Stimulated activated naive B cell treated with anti-CD40 and anti-IgM and Interleukin-4, amounts not matched to agents 10 μg/mL and 1 μg/mL and 100 μg/mL, for 72 hours (primary cell): ENCODE measurements around the gene NPFFR1.

Experiments used
- ATAC-seq, 2 donors: fragments of 150-1000 bp; cut with Tn5 transposase; replicated peaks; 2 replicates each; pipeline ENCODE4 v1.10.0; 2021; ENCODE audit warnings: moderate library complexity in 1 of 2
- DNase-seq: peaks from one replicate; pipeline ENCODE4 v3.0.0; 2021
- H3K27ac Mint-ChIP-seq: one replicate; pipeline ENCODE4 v1.8.0; 2022; ENCODE audit warnings: mild to moderate bottlenecking, mixed read lengths
- H3K27me3 Mint-ChIP-seq, 2 donors: one replicate each; pipeline ENCODE4 v1.8.0; 2022; ENCODE audit warnings: mixed read lengths in 2 of 2
- H3K36me3 Mint-ChIP-seq, 2 donors: one replicate each; pipeline ENCODE4 v1.8.0; 2022; ENCODE audit warnings: mixed read lengths in 2 of 2, mild to moderate bottlenecking in 1 of 2
- H3K4me1 Mint-ChIP-seq, 2 donors: one replicate each; pipeline ENCODE4 v1.8.0; 2022; ENCODE audit warnings: mixed read lengths in 2 of 2, mild to moderate bottlenecking in 1 of 2
- H3K4me3 Mint-ChIP-seq, 2 donors: one replicate each; pipeline ENCODE4 v1.8.0; 2022; ENCODE audit warnings: mild to moderate bottlenecking in 2 of 2, mixed read lengths in 2 of 2, moderate library complexity in 1 of 2
- H3K9me3 Mint-ChIP-seq, 2 donors: one replicate each; pipeline ENCODE4 v1.8.0; 2022; ENCODE audit warnings: mixed read lengths in 2 of 2, mild to moderate bottlenecking in 1 of 2

Gene NPFFR1

GRCh38 chr10:70292004-70292403 is 8.2 kb upstream of the NPFFR1 start:
- no peak overlapping the region for H3K27ac Mint-ChIP-seq
- no peak for ATAC-seq
- H3K4me3 Mint-ChIP-seq: no peak overlapping the region
- no peaks in the 10 kb centered on the region for H3K9me3 Mint-ChIP-seq
- no peaks in the 10 kb centered on the region for H3K36me3 Mint-ChIP-seq
- DNase-seq: no peak
- H3K27me3 Mint-ChIP-seq: peaks cover 17 to 37% of the 10 kb centered on the region in 2 donors
- peaks cover 5 to 8% of the 10 kb centered on the region in 2 donors for H3K4me1 Mint-ChIP-seq

GRCh38 chr10:70289739-70290138 is 5.9 kb upstream of the NPFFR1 start:
- ATAC-seq (no peak), DNase-seq (no peak)
- Mint-ChIP-seq H3K4me1 (peaks cover 5 to 8% of the 10 kb centered on the region in 2 donors), H3K9me3 (no peaks in the 10 kb centered on the region), H3K4me3 (no peak overlapping the region), H3K36me3 (no peaks in the 10 kb centered on the region), H3K27ac (no peak overlapping the region), H3K27me3 (peaks cover 31 to 50% of the 10 kb centered on the region in 2 donors)

GRCh38 chr10:70286616-70287015 is 2.8 kb upstream of the NPFFR1 start:
- no peaks in the 10 kb centered on the region for H3K36me3 Mint-ChIP-seq
- peaks cover 4% of the 10 kb centered on the region in 2 donors for H3K4me1 Mint-ChIP-seq
- peaks cover 54 to 72% of the 10 kb centered on the region in 2 donors for H3K27me3 Mint-ChIP-seq
- no peaks in the 10 kb centered on the region for H3K9me3 Mint-ChIP-seq
- DNase-seq: no peak
- no peak for ATAC-seq
- H3K4me3 Mint-ChIP-seq: no peak overlapping the region
- H3K27ac Mint-ChIP-seq: no peak overlapping the region

- DNase-seq (no peak), ATAC-seq (no peak)
- Mint-ChIP-seq H3K4me1 (peaks cover 4% of the 10 kb centered on the region in 2 donors), H3K27ac (no peak overlapping the region), H3K4me3 (no peak overlapping the region), H3K9me3 (no peaks in the 10 kb centered on the region), H3K27me3 (peaks cover 63 to 83% of the 10 kb centered on the region in 2 donors), H3K36me3 (no peaks in the 10 kb centered on the region)
These were observed 1.6 kb upstream of the NPFFR1 start for GRCh38 chr10:70285476-70285831.

- H3K4me3 Mint-ChIP-seq: no peak overlapping the region
- no peak for DNase-seq
- H3K4me1 Mint-ChIP-seq: peaks cover 4% of the 10 kb centered on the region in 2 donors
These were observed 1.0 kb upstream of the NPFFR1 start for GRCh38 chr10:70284542-70285475.

GRCh38 chr10:70283071-70283444 is 746 bp downstream of the NPFFR1 start:
- ATAC-seq (no peak), DNase-seq (no peak)
- H3K9me3 Mint-ChIP-seq: no peaks in the 10 kb centered on the region
- no peaks in the 10 kb centered on the region for H3K36me3 Mint-ChIP-seq
- peaks cover 56 to 73% of the 10 kb centered on the region in 2 donors for H3K27me3 Mint-ChIP-seq
- no peak overlapping the region for H3K27ac Mint-ChIP-seq
- H3K4me3 Mint-ChIP-seq: no peak overlapping the region
- peaks cover 4% of the 10 kb centered on the region in 2 donors for H3K4me1 Mint-ChIP-seq

More at GRCh38 chr10:70284542-70285475, 1.0 kb upstream of the NPFFR1 start:
- H3K27ac Mint-ChIP-seq: no peak overlapping the region
- no peaks in the 10 kb centered on the region for H3K9me3 Mint-ChIP-seq
- no peak for ATAC-seq
- peaks cover 59 to 83% of the 10 kb centered on the region in 2 donors for H3K27me3 Mint-ChIP-seq
- H3K36me3 Mint-ChIP-seq: no peaks in the 10 kb centered on the region

GRCh38 chr10:70281609-70282008 is 2.2 kb downstream of the NPFFR1 start:
- H3K9me3 Mint-ChIP-seq: no peaks in the 10 kb centered on the region
- H3K27me3 Mint-ChIP-seq: peaks cover 49 to 65% of the 10 kb centered on the region in 2 donors
- no peak for ATAC-seq
- no peak for DNase-seq
- no peaks in the 10 kb centered on the region for H3K36me3 Mint-ChIP-seq
- no peak overlapping the region for H3K27ac Mint-ChIP-seq
- H3K4me3 Mint-ChIP-seq: no peak overlapping the region
- H3K4me1 Mint-ChIP-seq: peaks cover 4% of the 10 kb centered on the region in 2 donors

GRCh38 chr10:70280099-70280498 is 3.7 kb downstream of the NPFFR1 start:
- no peak overlapping the region for H3K4me3 Mint-ChIP-seq
- ATAC-seq: no peak
- peaks cover 37 to 50% of the 10 kb centered on the region in 2 donors for H3K27me3 Mint-ChIP-seq
- H3K9me3 Mint-ChIP-seq: no peaks in the 10 kb centered on the region
- no peak for DNase-seq
- H3K4me1 Mint-ChIP-seq: peaks cover 4% of the 10 kb centered on the region in 2 donors
- no peaks in the 10 kb centered on the region for H3K36me3 Mint-ChIP-seq
- no peak overlapping the region for H3K27ac Mint-ChIP-seq

- Mint-ChIP-seq H3K9me3 (no peaks in the 10 kb centered on the region), H3K4me3 (no peak overlapping the region), H3K27me3 (peaks cover 17 to 27% of the 10 kb centered on the region in 2 donors), H3K27ac (no peak overlapping the region), H3K36me3 (no peaks in the 10 kb centered on the region), H3K4me1 (peaks cover 11 to 22% of the 10 kb centered on the region in 2 donors)
- no peak for DNase-seq
- ATAC-seq: no peak
These were observed 6.3 kb downstream of the NPFFR1 start for GRCh38 chr10:70277396-70278030.

- no peaks in the 10 kb centered on the region for H3K9me3 Mint-ChIP-seq
These were observed 9.2 kb downstream of the NPFFR1 start for GRCh38 chr10:70274643-70275042.

GRCh38 chr10:70272925-70273316 is 10.9 kb downstream of the NPFFR1 start:
- H3K27me3 Mint-ChIP-seq: peaks cover 0 to 13% of the 10 kb centered on the region in 2 donors
- peak overlapping the region; percentile 56 for H3K27ac Mint-ChIP-seq
- ATAC-seq: peak; percentile 88 to 92
- no peaks in the 10 kb centered on the region for H3K9me3 Mint-ChIP-seq
- DNase-seq: peak; percentile 37
- H3K36me3 Mint-ChIP-seq: no peaks in the 10 kb centered on the region
- H3K4me1 Mint-ChIP-seq: peaks cover 15 to 33% of the 10 kb centered on the region in 2 donors
- peak overlapping the region; percentile 17 to 58 for H3K4me3 Mint-ChIP-seq

More at GRCh38 chr10:70274643-70275042, 9.2 kb downstream of the NPFFR1 start:
- H3K4me1 Mint-ChIP-seq: peaks cover 15 to 33% of the 10 kb centered on the region in 2 donors
- no peak overlapping the region for H3K4me3 Mint-ChIP-seq
- ATAC-seq (no peak), DNase-seq (no peak)
- no peak overlapping the region for H3K27ac Mint-ChIP-seq
- H3K36me3 Mint-ChIP-seq: no peaks in the 10 kb centered on the region
- peaks cover 0 to 4% of the 10 kb centered on the region in 2 donors for H3K27me3 Mint-ChIP-seq

- ATAC-seq (peak in 1 of 2 donors; percentile 15), DNase-seq (no peak)
- Mint-ChIP-seq H3K36me3 (no peaks in the 10 kb centered on the region), H3K27ac (peak overlapping the region; percentile 56), H3K27me3 (peaks cover 0 to 17% of the 10 kb centered on the region in 2 donors), H3K9me3 (no peaks in the 10 kb centered on the region), H3K4me1 (peaks cover 15 to 38% of the 10 kb centered on the region in 2 donors), H3K4me3 (peak overlapping the region; percentile 17 to 58)
These were observed 11.5 kb downstream of the NPFFR1 start for GRCh38 chr10:70271996-70272924.

GRCh38 chr10:70270952-70271351 is 12.9 kb downstream of the NPFFR1 start:
- no peak overlapping the region for H3K27ac Mint-ChIP-seq
- no peak for DNase-seq
- H3K4me1 Mint-ChIP-seq: peaks cover 15 to 39% of the 10 kb centered on the region in 2 donors

GRCh38 chr10:70269741-70270140 is 14.1 kb downstream of the NPFFR1 start:
- H3K27ac Mint-ChIP-seq: no peak overlapping the region

More at GRCh38 chr10:70270952-70271351, 12.9 kb downstream of the NPFFR1 start:
- H3K36me3 Mint-ChIP-seq: no peaks in the 10 kb centered on the region
- no peak for ATAC-seq
- no peak overlapping the region for H3K4me3 Mint-ChIP-seq
- H3K27me3 Mint-ChIP-seq: peaks cover 0 to 28% of the 10 kb centered on the region in 2 donors
- H3K9me3 Mint-ChIP-seq: no peaks in the 10 kb centered on the region

More at GRCh38 chr10:70269741-70270140, 14.1 kb downstream of the NPFFR1 start:
- no peak for DNase-seq
- Mint-ChIP-seq H3K27me3 (peaks cover 0 to 41% of the 10 kb centered on the region in 2 donors), H3K9me3 (no peaks in the 10 kb centered on the region), H3K4me3 (no peak overlapping the region), H3K36me3 (no peaks in the 10 kb centered on the region), H3K4me1 (peaks cover 15 to 39% of the 10 kb centered on the region in 2 donors)
- no peak for ATAC-seq
